COLO829 (cell line): ENCODE results near the gene HSPBP1.
"Not testable (repeated sequence)": the region's sequence is repeated elsewhere in the genome, so short reads cannot be mapped to it uniquely, and the experiment has no call there.

ENCODE experiments used
- DNase-seq: peaks from one replicate; pipeline ENCODE4 v3.0.0; 2012; ENCODE audit warnings: low spot score

Gene HSPBP1

GRCh38 chr19:55239004-55239403, 40.9 kb downstream of the HSPBP1 start:
- DNase-seq, result no peak

- DNase-seq, result no peak
Measured at GRCh38 chr19:55238030-55238429, 41.9 kb downstream of the HSPBP1 start.

GRCh38 chr19:55232986-55233385, 46.9 kb downstream of the HSPBP1 start:
- no peak for DNase-seq

GRCh38 chr19:55232286-55232602, 47.7 kb downstream of the HSPBP1 start:
- no peak for DNase-seq

- DNase-seq, result no peak
Measured at GRCh38 chr19:55231391-55232285, 48.3 kb downstream of the HSPBP1 start.

- no peak for DNase-seq
Measured at GRCh38 chr19:55230780-55231179, 49.1 kb downstream of the HSPBP1 start.

GRCh38 chr19:55230329-55230728, 49.6 kb downstream of the HSPBP1 start:
- DNase-seq, result no peak

GRCh38 chr19:55229789-55230182, 50.1 kb downstream of the HSPBP1 start:
- DNase-seq, result no peak

GRCh38 chr19:55229145-55229788, 50.6 kb downstream of the HSPBP1 start:
- no peak for DNase-seq

GRCh38 chr19:55228403-55229031, 51.4 kb downstream of the HSPBP1 start, which contains the start of gene TMEM86B:
Gene TMEM86B, minus strand, starts transcription at chr19:55228763. Its CDS starts 22 bp downstream, at chr19:55228741.
- no peak for DNase-seq

GRCh38 chr19:55228015-55228391, 51.9 kb downstream of the HSPBP1 start:
- no peak for DNase-seq

GRCh38 chr19:55227241-55228014, 52.5 kb downstream of the HSPBP1 start:
- no peak for DNase-seq

GRCh38 chr19:55226788-55227187, 53.1 kb downstream of the HSPBP1 start:
- no peak for DNase-seq

GRCh38 chr19:55226273-55226672, 53.6 kb downstream of the HSPBP1 start:
- no peak for DNase-seq

GRCh38 chr19:55225415-55225958, 54.4 kb downstream of the HSPBP1 start:
- no peak for DNase-seq

GRCh38 chr19:55224679-55225414, 55.1 kb downstream of the HSPBP1 start:
- not testable (repeated sequence) for DNase-seq

- no peak for DNase-seq
Measured at GRCh38 chr19:55224038-55224665, 55.8 kb downstream of the HSPBP1 start.

- no peak for DNase-seq
Measured at GRCh38 chr19:55223291-55224037, 56.4 kb downstream of the HSPBP1 start.

GRCh38 chr19:55220525-55220924, 59.4 kb downstream of the HSPBP1 start:
- DNase-seq, result no peak
